Measurements from ENCODE around the gene UBR2.
A peak's percentile ranks its signal among the peaks of the same experiment; 100 is the strongest.

Gene UBR2

GRCh38 chr6:42724825-42725224 lies 161.0 kb downstream of the UBR2 start:
- Histone ChIP-seq H3K9me2 (replicated peaks; ENCODE audit: low read depth, low read length) (no peaks in the 10 kb centered on the region), H4K20me1 (ENCODE audit: insufficient read depth, low read length, poor library complexity, severe bottlenecking) (no peaks in the 10 kb centered on the region), H3F3A (ENCODE audit: low read depth) (no peaks in the 10 kb centered on the region), H3K36me3 (ENCODE audit: insufficient read depth, low read length) (no peaks in the 10 kb centered on the region), H3K27me3 (ENCODE audit: insufficient read depth, low read length, poor library complexity, severe bottlenecking) (no peaks in the 10 kb centered on the region), H2AFZ (ENCODE audit: low read length) (no peak overlapping the region), H3K4me2 (ENCODE audit: low read depth, low read length, poor library complexity, severe bottlenecking) (no peak overlapping the region), H3K79me2 (ENCODE audit: insufficient read depth, low read length) (no peaks in the 10 kb centered on the region), H3K9me3 (ENCODE audit: insufficient read depth, low read depth, low read length) (no peaks in the 10 kb centered on the region), H3K4me1 (ENCODE audit: insufficient read depth, low read length, poor library complexity, severe bottlenecking) (peaks cover 7% of the 10 kb centered on the region), H3K9ac (ENCODE audit: low read depth, low read length, poor library complexity, severe bottlenecking) (no peak overlapping the region), H3K4me3 (ENCODE audit: low read length, poor library complexity, severe bottlenecking) (no peak overlapping the region)
- TF ChIP-seq CTCF (conservative IDR thresholded peaks at IDR 0.05; ENCODE audit: low read length) (no peak), EZH2phosphoT487 (IDR thresholded peaks at IDR 0.05; ENCODE audit: borderline replicate concordance) (no peak)

- peak overlapping the region; percentile 96 for H2AFZ ChIP-seq (ENCODE audit: low read length)
- peak overlapping the region; percentile 43 for H3K9ac ChIP-seq (ENCODE audit: low read depth, low read length, poor library complexity, severe bottlenecking)
- no peaks in the 10 kb centered on the region for H3K36me3 ChIP-seq (ENCODE audit: insufficient read depth, low read length)
Observed at GRCh38 chr6:42726026-42726425, 162.2 kb downstream of the UBR2 start.

GRCh38 chr6:42726485-42727086 lies 162.8 kb downstream of the UBR2 start:
- Histone ChIP-seq H3K9me2 (replicated peaks; ENCODE audit: low read depth, low read length) (no peaks in the 10 kb centered on the region), H3K4me2 (ENCODE audit: low read depth, low read length, poor library complexity, severe bottlenecking) (peak overlapping the region; percentile 75), H3K36me3 (ENCODE audit: insufficient read depth, low read length) (no peaks in the 10 kb centered on the region), H3K9ac (ENCODE audit: low read depth, low read length, poor library complexity, severe bottlenecking) (peak overlapping the region; percentile 43), H3K9me3 (ENCODE audit: insufficient read depth, low read depth, low read length) (no peaks in the 10 kb centered on the region), H3K4me1 (ENCODE audit: insufficient read depth, low read length, poor library complexity, severe bottlenecking) (peaks cover 7% of the 10 kb centered on the region), H3K4me3 (ENCODE audit: low read length, poor library complexity, severe bottlenecking) (peak overlapping the region; percentile 58), H4K20me1 (ENCODE audit: insufficient read depth, low read length, poor library complexity, severe bottlenecking) (no peaks in the 10 kb centered on the region), H2AFZ (ENCODE audit: low read length) (peak overlapping the region; percentile 96), H3K79me2 (ENCODE audit: insufficient read depth, low read length) (no peaks in the 10 kb centered on the region), H3F3A (ENCODE audit: low read depth) (no peaks in the 10 kb centered on the region), H3K27me3 (ENCODE audit: insufficient read depth, low read length, poor library complexity, severe bottlenecking) (no peaks in the 10 kb centered on the region)
- TF ChIP-seq EZH2phosphoT487 (IDR thresholded peaks at IDR 0.05; ENCODE audit: borderline replicate concordance): no peak
- TF ChIP-seq CTCF (conservative IDR thresholded peaks at IDR 0.05; ENCODE audit: low read length): peak; percentile 91

More at GRCh38 chr6:42726026-42726425, 162.2 kb downstream of the UBR2 start:
- H3K9me3 ChIP-seq (ENCODE audit: insufficient read depth, low read depth, low read length): no peaks in the 10 kb centered on the region
- H3K4me3 ChIP-seq (ENCODE audit: low read length, poor library complexity, severe bottlenecking): peak overlapping the region; percentile 58
- peaks cover 7% of the 10 kb centered on the region for H3K4me1 ChIP-seq (ENCODE audit: insufficient read depth, low read length, poor library complexity, severe bottlenecking)
- no peaks in the 10 kb centered on the region for H3K27me3 ChIP-seq (ENCODE audit: insufficient read depth, low read length, poor library complexity, severe bottlenecking)
- H3F3A ChIP-seq (ENCODE audit: low read depth): no peaks in the 10 kb centered on the region
- no peaks in the 10 kb centered on the region for H3K79me2 ChIP-seq (ENCODE audit: insufficient read depth, low read length)
- H4K20me1 ChIP-seq (ENCODE audit: insufficient read depth, low read length, poor library complexity, severe bottlenecking): no peaks in the 10 kb centered on the region
- no peak for TF ChIP-seq EZH2phosphoT487 (IDR thresholded peaks at IDR 0.05; ENCODE audit: borderline replicate concordance)
- no peak for TF ChIP-seq CTCF (conservative IDR thresholded peaks at IDR 0.05; ENCODE audit: low read length)
- no peaks in the 10 kb centered on the region for H3K9me2 ChIP-seq (replicated peaks; ENCODE audit: low read depth, low read length)
- peak overlapping the region; percentile 75 for H3K4me2 ChIP-seq (ENCODE audit: low read depth, low read length, poor library complexity, severe bottlenecking)

Data from Loucy (cell line).